NT2/D1 (cell line): ENCODE results near the gene RNF141.

ENCODE experiments used
- SUZ12 ChIP-seq: IDR thresholded peaks from 2 replicates; pipeline ENCODE4 v1.6.1; 2011; ENCODE audit not compliant: insufficient read length, insufficient read depth; ENCODE audit errors: extremely low read depth
- YY1 ChIP-seq: IDR thresholded peaks from 2 replicates; pipeline ENCODE4 v1.6.1; 2011; ENCODE audit not compliant: insufficient read length, insufficient read depth
- ZNF274 ChIP-seq: IDR thresholded peaks from 2 replicates; pipeline ENCODE4 v1.6.1; 2011; ENCODE audit warnings: mild to moderate bottlenecking, low read depth, low read length

DNA sequence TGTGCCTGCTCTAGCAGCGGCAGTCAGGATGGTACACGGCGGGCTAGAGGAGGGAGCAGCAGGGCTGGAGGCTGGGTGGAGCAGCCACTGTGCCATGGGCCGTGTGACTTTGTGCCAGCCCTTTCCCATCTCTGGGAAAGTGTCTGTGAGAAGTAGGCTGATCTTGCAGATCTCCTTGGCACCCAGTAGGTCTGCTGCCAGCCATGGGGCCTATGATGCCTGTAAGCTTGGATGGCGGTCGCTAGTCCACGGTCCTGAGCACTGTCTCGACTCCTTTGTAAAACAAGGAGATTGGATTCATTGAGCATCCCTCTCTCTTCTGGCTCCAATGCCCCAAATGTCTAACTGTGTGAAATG, 63.3 kb downstream of the RNF141 start:
- TF ChIP-seq ZNF274, result no peak
- TF ChIP-seq SUZ12, result no peak
- no peak for TF ChIP-seq YY1
